HepG2 (cell line): ENCODE measurements around the gene TBRG1. TPM values are rescaled to one million over a fixed set of nuclear protein-coding genes. Genes with fewer than 3 reads are reported as not detected.
A peak's percentile ranks its signal among the peaks of the same experiment; 100 is the strongest.

Source experiments
- GMEB1 ChIP-seq: sonication (generic); formaldehyde crosslinking; IDR thresholded peaks from 2 replicates; pipeline ENCODE4 v1.5.1; 2020; ENCODE audit warnings: missing genetic modification reagents, mild to moderate bottlenecking, borderline replicate concordance
- KMT2A ChIP-seq: sonication (generic); formaldehyde crosslinking; IDR thresholded peaks from 2 replicates; pipeline ENCODE4 v1.4.0; 2020; ENCODE audit warnings: missing genetic modification reagents
- MED13 ChIP-seq: sonication (generic); formaldehyde crosslinking; IDR thresholded peaks from 2 replicates; pipeline ENCODE4 v1.5.0; 2020; ENCODE audit warnings: missing genetic modification reagents
- MEIS1 ChIP-seq: sonication (generic); formaldehyde crosslinking; IDR thresholded peaks from 2 replicates; pipeline ENCODE4 v1.9.0; 2021; ENCODE audit warnings: mild to moderate bottlenecking, missing genetic modification reagents, moderate library complexity, borderline replicate concordance
- NAIF1 ChIP-seq: sonication (generic); formaldehyde crosslinking; IDR thresholded peaks from 2 replicates; pipeline ENCODE4 v1.5.0; 2020; ENCODE audit warnings: mild to moderate bottlenecking, missing genetic modification reagents, borderline replicate concordance
- NCOA5 ChIP-seq: sonication (generic); formaldehyde crosslinking; IDR thresholded peaks from 2 replicates; pipeline ENCODE4 v1.4.0; 2020; ENCODE audit warnings: missing genetic modification reagents
- PAF1 ChIP-seq: IDR thresholded peaks from 2 replicates; pipeline ENCODE4 v1.6.1; 2016; ENCODE audit warnings: missing genetic modification reagents, missing compliant biosample characterization
- PHF21A ChIP-seq: sonication (generic); formaldehyde crosslinking; IDR thresholded peaks from 2 replicates; pipeline ENCODE4 v1.5.0; 2020; ENCODE audit warnings: mild to moderate bottlenecking, missing genetic modification reagents
- PTBP1 ChIP-seq: fragments of 200-400 bp; formaldehyde crosslinking; IDR thresholded peaks from 2 replicates; pipeline ENCODE4 v1.6.1; 2018; ENCODE audit warnings: low read length, low read depth; ENCODE audit not compliant: poor library complexity, severe bottlenecking
- SIN3B ChIP-seq: fragments of 150-350 bp; IDR thresholded peaks from 2 replicates; pipeline ENCODE4 v1.6.1; 2014; ENCODE audit warnings: low read length
- SNAPC5 ChIP-seq: sonication (generic); formaldehyde crosslinking; IDR thresholded peaks from 2 replicates; pipeline ENCODE4 v1.8.1; 2023; ENCODE audit warnings: mild to moderate bottlenecking, missing genetic modification reagents, borderline replicate concordance
- TFDP1 ChIP-seq: IDR thresholded peaks from 2 replicates; pipeline ENCODE4 v1.6.1; 2016; ENCODE audit warnings: missing compliant biosample characterization, missing genetic modification reagents, borderline replicate concordance
- THAP7 ChIP-seq: sonication (generic); formaldehyde crosslinking; IDR thresholded peaks from 2 replicates; pipeline ENCODE4 v1.8.1; 2023; ENCODE audit warnings: mild to moderate bottlenecking, missing genetic modification reagents
- XBP1 ChIP-seq: sonication (generic); formaldehyde crosslinking; IDR thresholded peaks from 2 replicates; pipeline ENCODE4 v1.5.0; 2020; ENCODE audit warnings: missing genetic modification reagents
- ZBTB2 ChIP-seq: sonication (generic); formaldehyde crosslinking; IDR thresholded peaks from 2 replicates; pipeline ENCODE4 v1.8.0; 2022; ENCODE audit warnings: low read depth, missing genetic modification reagents
- ZFP36L1 ChIP-seq: sonication (generic); formaldehyde crosslinking; IDR thresholded peaks from 2 replicates; pipeline ENCODE4 v1.8.0; 2022; ENCODE audit warnings: mild to moderate bottlenecking, missing genetic modification reagents, moderate library complexity
- ZFP90 ChIP-seq: sonication (generic); formaldehyde crosslinking; IDR thresholded peaks from 2 replicates; pipeline ENCODE4 v1.8.0; 2022; ENCODE audit warnings: missing genetic modification reagents, mild to moderate bottlenecking, inconsistent platforms, borderline replicate concordance
- ZMAT5 ChIP-seq: sonication (generic); formaldehyde crosslinking; IDR thresholded peaks from 2 replicates; pipeline ENCODE4 v1.5.0; 2020; ENCODE audit warnings: mild to moderate bottlenecking, low read depth, missing genetic modification reagents, borderline replicate concordance
- ZNF12 ChIP-seq: sonication (generic); formaldehyde crosslinking; IDR thresholded peaks from 2 replicates; pipeline ENCODE4 v1.5.0; 2020; ENCODE audit warnings: missing genetic modification reagents
- ZNF138 ChIP-seq: sonication (generic); formaldehyde crosslinking; IDR thresholded peaks from 2 replicates; pipeline ENCODE4 v1.5.0; 2020; ENCODE audit warnings: mild to moderate bottlenecking, low read depth, missing genetic modification reagents
- ZNF274 ChIP-seq: sonication (generic); formaldehyde crosslinking; IDR thresholded peaks from 2 replicates; pipeline ENCODE4 v1.5.1; 2020; ENCODE audit warnings: mild to moderate bottlenecking, missing genetic modification reagents
- ZNF547 ChIP-seq: sonication (generic); formaldehyde crosslinking; IDR thresholded peaks from 2 replicates; pipeline ENCODE4 v1.5.1; 2020; ENCODE audit warnings: mild to moderate bottlenecking, missing genetic modification reagents
- ZNF746 ChIP-seq: sonication (generic); formaldehyde crosslinking; IDR thresholded peaks from 2 replicates; pipeline ENCODE4 v1.8.0; 2022; ENCODE audit warnings: mild to moderate bottlenecking, missing genetic modification reagents
- ZNF792 ChIP-seq: IDR thresholded peaks from 2 replicates; pipeline ENCODE4 v1.6.1; 2016
- polyA plus RNA-seq, 8 experiments: library from polyadenylated mRNA; depleted of rRNA in 3 of 8; stranded (reverse) in 7 of 8; unstranded in 1 of 8; fragments of >200 nt; fragmentation: Illumina TruSeq in 4 of 8; extraction: Trizol in 4 of 8; gene quantifications; 2 replicates each; pipeline versions ENCODE4 v1.2.1 to v1.2.3, GENCODE V29; 2011 to 2016; ENCODE audit warnings: low read depth in 4 of 8, missing spikeins in 1 of 8, mixed read lengths in 1 of 8; ENCODE audit not compliant: insufficient read depth in 1 of 8
- total RNA-seq, 5 experiments: library from RNA; depleted of rRNA; stranded (reverse); fragments of >200 nt; fragmentation: Illumina TruSeq; extraction: Trizol; gene quantifications; 2 replicates each; pipeline ENCODE4 v1.2.3, GENCODE V29; 2016; ENCODE audit warnings: low read depth in 1 of 5

Gene TBRG1
- total and polyA plus RNA-seq, 2 of the 13 experiments (the other 11 are each of a cell fraction or from before 2014, with no cell fraction given), result 21.7 to 25.6 TPM

- TF ChIP-seq ZFP36L1 (CRISPR knock-in tag) (no peak), ZNF274 (CRISPR knock-in tag) (peak; percentile 92), SIN3B (no peak), TFDP1 (CRISPR knock-in tag) (no peak), NAIF1 (CRISPR knock-in tag) (no peak; the same call in 1 of the 2 replicates), PTBP1 (peak; percentile 43), XBP1 (CRISPR knock-in tag) (no peak), ZNF547 (CRISPR knock-in tag) (no peak; the same call in none of the 2 replicates), KMT2A (CRISPR knock-in tag) (peak; percentile 97), ZMAT5 (no peak), SNAPC5 (CRISPR knock-in tag) (no peak), MEIS1 (CRISPR knock-in tag) (peak; percentile 51; the same call in 1 of the 2 replicates), MED13 (CRISPR knock-in tag) (no peak), ZFP90 (CRISPR knock-in tag) (peak; percentile 77; the same call in 1 of the 2 replicates), ZBTB2 (CRISPR knock-in tag) (peak; percentile 44; the same call in 1 of the 2 replicates), NCOA5 (CRISPR knock-in tag) (no peak), GMEB1 (CRISPR knock-in tag) (peak; percentile 71; the same call in 1 of the 2 replicates), ZNF138 (no peak), ZNF12 (CRISPR knock-in tag) (peak; percentile 64; the same call in 1 of the 2 replicates), ZNF792 (CRISPR knock-in tag) (peak; percentile 75; the same call in 1 of the 2 replicates), ZNF746 (CRISPR knock-in tag) (peak; percentile 68; the same call in 1 of the 2 replicates), PHF21A (CRISPR knock-in tag) (peak; percentile 63; the same call in 1 of the 2 replicates), THAP7 (CRISPR knock-in tag) (peak; percentile 71; the same call in 1 of the 2 replicates), PAF1 (no peak)
Measured at GRCh38 chr11:124622531-124623451, at the start of gene TBRG1 (continued).
